Endometrial microvascular endothelial cells (primary cell): ENCODE data around the gene MTMR1. TPM values are rescaled to one million over a fixed set of nuclear protein-coding genes. Genes with fewer than 3 reads are reported as not detected.

ENCODE experiments used
- in situ Hi-C: cut with HindIII; loops from 2 replicates; pipeline ENCODE4 v1.10.0; 2017; ENCODE audit warnings: low sequenced_read_pairs, low pct_unique_long_range_greater_than_20kb; ENCODE audit errors: inconsistent ontology term
- total RNA-seq: library from RNA; depleted of rRNA; stranded (reverse); fragments of >200 nt; gene quantifications from one replicate; pipeline ENCODE4 v1.2.3, GENCODE V29; 2015; ENCODE audit errors: inconsistent ontology term

Gene MTMR1
- total RNA-seq, result 16.6 TPM

DNA sequence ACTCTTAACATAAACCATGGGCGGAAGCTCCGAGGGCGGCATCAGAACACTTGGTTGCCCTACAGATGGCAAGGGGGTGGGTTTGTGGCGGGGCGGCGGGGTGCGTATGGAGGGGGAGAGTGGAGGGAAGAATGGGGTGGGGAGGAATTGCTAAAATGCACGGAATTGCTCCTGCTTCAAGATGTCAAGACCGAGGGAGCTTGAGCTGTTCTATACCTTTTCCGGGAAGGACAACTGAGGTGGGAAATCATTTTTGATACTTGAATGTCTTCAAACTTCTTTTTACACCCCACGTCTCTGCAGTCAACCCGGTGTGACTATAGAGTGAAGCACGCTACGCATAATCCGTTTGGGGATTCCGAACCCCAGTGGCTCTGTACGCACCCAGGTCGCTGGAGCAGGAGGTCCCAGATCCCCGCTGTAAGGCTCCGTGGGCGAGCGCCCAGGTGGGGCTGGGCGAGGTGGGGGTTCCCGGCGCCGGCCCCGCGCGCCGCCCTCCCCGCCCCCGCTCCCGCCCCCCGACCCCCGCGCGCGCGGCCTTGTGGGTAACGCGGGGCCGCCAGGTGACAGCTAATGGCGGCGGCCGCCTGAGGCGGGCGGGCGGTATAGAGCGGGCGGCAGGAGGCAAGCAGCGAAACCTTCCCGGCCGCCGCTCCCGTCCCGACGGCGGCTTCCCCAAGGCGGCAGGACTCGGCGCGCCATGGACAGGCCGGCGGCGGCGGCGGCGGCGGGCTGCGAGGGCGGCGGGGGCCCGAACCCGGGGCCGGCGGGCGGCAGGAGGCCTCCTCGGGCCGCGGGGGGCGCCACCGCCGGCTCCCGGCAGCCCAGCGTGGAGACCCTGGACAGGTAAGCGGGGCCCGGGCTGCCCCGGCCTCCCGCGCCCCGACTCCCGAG lies at the start of gene MTMR1:
Gene MTMR1, plus strand, starts transcription at position 566 of the 894 bp plus-strand sequence. Its CDS starts 135 bp downstream, at position 701.
- in situ Hi-C loops, result no loop called here

DNA sequence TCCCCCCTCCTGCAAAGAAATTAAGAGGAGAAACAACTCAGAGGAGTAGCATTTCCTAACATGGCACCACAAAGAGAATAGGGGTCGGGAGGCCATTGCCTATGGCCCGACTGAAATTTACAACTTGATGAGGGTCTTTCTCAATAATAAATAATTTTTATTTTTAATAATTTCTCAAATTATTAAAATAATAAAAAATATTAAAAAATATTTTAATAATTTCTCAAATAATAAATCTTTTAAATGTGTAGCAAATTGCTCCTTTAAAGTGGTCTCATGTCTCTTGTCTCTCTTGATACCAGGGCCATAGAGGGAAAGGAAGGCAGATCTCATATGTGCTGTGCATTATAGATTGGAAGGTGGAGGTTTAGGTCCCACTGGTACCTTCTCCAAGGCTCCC lies 49.2 kb upstream of the MTMR1 start:
- in situ Hi-C loops, result no loop called here

GRCh38 chrX:150644422-150644821 lies 48.8 kb upstream of the MTMR1 start:
- in situ Hi-C loops, result no loop called here

DNA sequence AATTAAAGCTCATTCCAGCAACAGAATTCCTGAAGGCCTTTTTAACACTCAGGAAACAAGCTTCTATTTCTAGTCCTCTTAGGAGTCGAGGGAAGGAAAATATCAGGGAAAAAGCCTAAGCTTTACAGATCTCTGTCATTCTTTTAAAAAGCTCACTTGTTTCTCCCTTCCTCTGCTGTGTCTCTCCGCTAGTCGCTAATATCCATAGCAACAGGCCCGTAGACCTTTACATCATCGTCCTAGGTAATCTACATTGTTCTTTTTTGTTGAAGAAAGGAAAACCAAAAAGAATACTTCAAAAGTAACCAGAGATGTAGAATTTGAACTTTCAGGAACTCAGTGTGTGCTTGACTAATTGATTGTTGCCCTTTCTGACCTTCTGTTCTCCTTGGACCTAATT lies 45.9 kb upstream of the MTMR1 start:
- in situ Hi-C loops, result no loop called here

DNA sequence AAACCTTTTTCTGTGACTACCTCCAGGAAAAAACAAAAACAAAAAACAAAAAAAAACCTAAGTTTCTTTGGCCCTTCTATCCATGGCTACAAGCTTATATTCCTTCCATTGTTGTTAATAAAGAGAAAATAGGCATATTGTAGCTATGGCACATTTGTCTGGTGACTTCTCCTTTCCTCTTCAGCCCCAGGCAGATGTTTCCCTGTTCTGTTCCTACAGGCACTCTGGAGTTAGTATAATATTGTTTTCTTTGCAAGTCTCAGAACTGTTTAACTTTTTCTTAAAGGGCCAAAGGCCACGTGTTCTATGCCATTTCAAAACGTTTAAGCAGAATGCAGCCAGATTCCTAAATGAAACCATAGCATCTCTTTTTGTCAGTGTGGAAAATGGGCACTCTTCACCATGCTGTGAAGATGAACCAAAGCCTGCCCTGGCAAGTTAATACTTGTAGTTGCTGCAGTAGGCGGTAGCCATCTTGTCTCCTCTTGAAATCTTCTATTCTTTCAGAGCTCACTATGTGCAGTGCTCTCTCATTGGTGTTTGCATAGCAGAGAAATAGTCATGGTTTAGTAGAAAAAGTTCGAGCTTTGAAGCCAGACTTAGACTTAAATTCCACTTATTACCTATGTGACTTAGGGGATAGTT lies 44.8 kb upstream of the MTMR1 start:
- in situ Hi-C loops, result no loop called here

DNA sequence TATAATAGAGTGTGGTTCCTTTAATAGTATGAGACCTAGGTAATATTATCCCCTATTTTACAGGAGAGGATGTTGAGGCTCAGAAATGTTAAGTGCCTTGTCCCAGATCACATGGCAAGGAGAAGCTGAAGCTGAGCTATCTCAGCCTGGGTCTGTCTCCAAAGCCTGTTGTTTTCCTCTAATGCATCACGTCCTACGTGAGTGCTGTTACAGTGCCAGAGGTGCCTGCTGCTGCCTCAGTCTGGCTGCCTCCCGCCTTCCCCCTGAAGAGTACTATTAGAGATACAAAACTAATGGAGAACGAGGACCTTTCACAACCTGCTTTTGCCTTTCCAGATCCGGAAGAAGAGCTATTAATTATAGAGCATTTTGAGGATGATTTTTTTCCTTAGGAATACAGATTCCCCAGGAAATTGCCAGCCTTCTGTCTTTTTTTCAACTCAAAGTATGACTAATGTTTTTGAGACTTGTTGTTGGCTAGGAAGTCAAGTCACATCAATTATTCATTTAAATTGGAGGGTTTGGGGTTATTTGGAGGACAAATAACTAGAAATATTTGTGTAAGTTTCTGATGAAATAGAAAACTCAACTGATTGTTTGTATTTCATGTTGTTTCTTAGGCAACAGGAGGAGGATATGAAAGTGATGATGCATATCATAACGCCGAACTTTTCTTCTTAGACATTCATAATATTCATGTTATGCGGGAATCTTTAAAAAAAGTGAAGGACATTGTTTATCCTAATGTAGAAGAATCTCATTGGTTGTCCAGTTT lies 43.9 kb upstream of the MTMR1 start:
- in situ Hi-C loops, result no loop called here

DNA sequence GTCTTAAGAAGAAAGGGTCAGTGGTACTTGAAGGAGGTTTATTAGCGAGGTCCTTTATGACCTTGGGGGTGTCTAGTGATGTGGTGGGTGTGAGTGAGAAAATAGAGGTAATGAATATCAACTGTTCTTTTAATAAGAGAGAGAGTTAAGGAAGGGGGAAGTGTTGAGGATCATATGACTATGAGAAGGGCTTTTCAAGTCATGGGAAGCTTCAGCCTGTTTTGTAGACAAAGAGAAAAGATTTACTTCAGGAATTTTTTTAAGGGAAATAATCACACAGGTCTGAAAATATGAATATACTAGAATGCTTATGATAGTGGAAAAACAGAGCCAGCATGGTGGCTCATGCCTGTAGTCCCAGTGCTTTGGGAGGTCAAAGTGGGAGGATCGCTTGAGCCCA lies 41.3 kb upstream of the MTMR1 start:
- in situ Hi-C loops, result no loop called here

DNA sequence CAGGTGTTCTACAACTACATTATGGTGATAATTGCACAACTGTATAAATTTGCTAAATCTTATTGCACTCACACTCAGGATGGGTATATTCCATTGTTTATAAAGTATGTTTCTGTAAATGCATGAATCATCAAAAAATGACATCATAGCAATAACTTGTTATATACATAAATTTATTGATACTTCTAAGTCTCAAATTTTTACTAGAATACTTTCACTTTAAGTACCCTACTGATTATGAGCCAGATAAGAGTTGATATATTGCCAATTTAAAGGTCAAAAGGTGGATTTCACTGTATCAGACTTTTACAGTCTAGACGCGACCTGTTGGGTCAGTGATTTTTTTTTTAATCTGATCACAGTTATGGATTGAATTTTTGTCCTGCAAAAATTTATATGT lies 37.4 kb upstream of the MTMR1 start:
- in situ Hi-C loops, result no loop called here

DNA sequence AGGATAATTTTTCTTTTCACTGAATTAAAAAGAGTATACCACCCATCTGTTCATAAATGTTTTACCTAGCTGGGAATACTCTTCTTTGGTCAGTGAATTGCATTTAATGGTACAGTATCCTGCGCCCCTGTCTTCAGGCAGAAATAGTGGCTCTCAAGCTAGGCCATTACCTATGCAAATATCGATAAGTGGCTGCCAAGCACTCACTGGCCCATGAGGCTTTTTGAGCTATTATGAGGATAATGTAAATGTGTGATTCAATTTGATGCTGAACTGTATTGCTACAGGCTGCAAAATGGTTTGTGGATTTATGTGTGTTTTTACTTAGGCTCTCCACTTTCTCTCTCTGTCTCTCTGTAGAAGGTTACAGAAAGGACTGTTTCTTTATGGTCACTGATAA lies 30.1 kb upstream of the MTMR1 start:
- in situ Hi-C loops, result no loop called here

DNA sequence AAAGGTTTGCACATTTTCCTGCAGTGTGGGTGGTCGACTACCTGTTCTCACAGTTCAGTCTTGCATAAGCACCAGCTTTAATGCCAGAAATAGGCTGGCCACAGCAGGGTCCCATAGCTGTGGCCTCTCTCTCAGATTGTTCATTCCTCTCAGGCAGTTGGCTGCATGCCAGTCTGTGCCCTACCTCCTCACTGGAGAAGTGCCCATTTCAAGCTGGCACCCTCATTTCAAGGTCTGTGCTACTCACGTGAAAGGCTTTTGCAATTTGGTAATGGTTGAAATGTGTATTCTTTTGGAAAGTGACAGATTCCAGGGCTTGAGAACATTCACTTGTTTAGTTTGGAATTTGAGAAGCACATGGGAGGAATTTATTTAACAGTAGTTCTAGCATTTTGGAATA lies 28.9 kb upstream of the MTMR1 start:
- in situ Hi-C loops, result no loop called here

GRCh38 chrX:150676221-150676620 lies 17.0 kb upstream of the MTMR1 start:
- in situ Hi-C loops, result no loop called here

DNA sequence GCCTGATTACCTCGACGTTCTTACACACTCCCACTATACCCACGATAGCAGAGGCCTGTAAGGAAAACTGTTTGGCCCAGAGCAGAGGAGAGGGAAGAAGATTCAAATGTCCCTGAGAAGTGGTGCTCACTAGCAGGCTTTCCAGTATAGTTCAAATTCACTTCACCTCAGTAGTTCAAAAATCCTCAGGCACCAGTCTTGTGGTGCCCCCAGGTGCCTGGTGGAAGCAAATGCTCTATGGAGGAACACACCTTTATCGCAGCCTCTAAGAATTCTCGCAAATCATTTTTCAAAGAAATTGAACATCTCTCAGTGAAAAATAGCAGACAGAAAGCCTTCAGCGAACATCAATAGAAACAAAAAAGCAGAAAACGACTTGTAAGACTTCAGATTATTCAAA lies 12.2 kb upstream of the MTMR1 start:
- in situ Hi-C loops, result no loop called here

GRCh38 chrX:150683112-150683511 lies 10.1 kb upstream of the MTMR1 start:
- in situ Hi-C loops, result no loop called here

GRCh38 chrX:150683536-150684146 lies 9.6 kb upstream of the MTMR1 start:
- in situ Hi-C loops, result no loop called here

DNA sequence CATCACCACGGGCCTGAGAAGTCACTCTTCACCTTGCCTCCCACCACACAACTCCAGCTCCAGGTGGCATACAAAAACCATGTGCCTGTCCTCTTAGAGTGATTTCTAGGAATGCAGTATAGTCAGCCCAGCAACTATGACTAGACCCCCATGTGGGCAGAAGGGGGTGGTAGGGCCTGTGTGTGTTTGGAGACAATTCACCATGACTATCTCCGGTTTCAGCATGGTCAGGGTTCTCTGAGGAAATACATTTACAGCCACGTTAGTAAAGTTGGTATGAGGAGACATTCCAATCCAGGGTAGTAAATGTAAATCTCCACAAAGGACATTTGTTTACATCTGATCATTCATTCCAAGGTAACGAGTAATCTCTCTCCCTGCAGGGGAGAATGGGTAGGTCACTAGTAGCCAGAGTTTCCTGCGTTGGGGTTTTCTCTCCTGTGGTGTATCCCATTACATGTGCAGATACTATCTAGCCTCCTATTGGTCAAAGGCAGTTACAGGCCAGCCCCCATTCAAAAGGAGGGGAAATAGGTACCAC lies 4.2 kb upstream of the MTMR1 start:
- in situ Hi-C loops, result no loop called here

- in situ Hi-C loops, result no loop called here
These were observed 3.1 kb upstream of the MTMR1 start for GRCh38 chrX:150690126-150690525.

- in situ Hi-C loops, result no loop called here
These were observed 900 bp upstream of the MTMR1 start for GRCh38 chrX:150692296-150692695.

DNA sequence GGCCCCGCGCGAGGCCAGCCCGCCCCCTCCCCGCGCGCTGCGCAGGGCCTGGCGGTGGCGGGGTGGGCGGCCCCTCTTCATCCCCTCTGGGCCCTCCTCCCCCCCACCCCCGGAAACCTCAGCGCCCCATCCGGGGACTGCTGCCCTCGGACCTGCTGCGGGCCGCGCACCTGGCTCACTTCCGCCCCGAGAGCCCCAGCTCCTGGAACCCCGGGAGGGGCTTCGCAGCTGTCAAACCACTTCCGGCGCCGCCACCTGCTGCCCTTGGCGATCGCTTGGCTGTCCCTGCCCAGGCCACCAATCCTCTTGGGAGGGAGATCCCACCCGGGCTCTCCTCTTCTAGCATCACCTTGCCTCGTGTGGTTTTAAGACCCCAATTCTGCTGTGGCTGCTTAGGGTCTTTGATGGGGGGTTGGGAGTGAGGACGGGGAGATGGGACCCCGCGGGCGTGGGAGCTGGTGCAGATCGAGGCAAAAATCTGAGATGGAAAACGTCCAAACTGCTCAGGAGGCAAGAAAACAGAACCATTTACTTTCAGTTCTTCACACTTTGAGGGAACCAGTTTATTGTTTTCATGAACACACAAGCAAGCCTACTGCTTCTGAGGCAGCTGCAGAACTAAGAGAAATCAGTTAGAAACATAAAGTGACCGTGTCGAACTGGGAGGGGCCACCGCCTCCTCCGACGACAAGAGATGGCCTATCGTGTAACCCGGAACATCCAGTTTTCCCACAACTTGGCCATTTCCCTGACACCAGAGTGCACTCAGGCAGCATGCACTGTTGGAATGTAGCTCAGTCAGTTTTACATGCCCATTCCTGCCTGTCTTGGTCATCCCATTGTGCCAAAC lies 754 bp downstream of the MTMR1 start:
- in situ Hi-C loops, result no loop called here
